ENCODE data around the gene CYB561D2.

The CYB561D2 gene

DNA sequence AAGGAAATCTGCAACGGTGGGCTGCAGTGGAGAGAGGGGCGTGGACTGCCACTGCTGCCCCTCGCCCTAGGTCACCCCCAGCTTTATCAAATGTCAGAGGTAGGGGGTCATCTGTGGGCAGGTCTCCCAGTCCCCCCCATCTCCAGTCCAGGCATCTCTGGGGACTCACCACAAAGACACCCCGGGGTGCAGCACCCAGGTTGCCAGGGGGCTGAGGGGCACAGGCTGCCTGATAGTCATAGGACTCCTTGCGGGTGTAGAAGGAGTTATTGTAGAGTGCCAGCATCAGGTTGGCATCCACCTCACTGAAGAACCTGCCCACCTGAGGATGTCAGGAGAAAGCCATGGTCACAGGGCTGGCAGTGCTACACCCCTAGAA is 15.2 kb downstream of the CYB561D2 start:
- no peak for DNase-seq (ENCODE audit: low read depth)

DNA sequence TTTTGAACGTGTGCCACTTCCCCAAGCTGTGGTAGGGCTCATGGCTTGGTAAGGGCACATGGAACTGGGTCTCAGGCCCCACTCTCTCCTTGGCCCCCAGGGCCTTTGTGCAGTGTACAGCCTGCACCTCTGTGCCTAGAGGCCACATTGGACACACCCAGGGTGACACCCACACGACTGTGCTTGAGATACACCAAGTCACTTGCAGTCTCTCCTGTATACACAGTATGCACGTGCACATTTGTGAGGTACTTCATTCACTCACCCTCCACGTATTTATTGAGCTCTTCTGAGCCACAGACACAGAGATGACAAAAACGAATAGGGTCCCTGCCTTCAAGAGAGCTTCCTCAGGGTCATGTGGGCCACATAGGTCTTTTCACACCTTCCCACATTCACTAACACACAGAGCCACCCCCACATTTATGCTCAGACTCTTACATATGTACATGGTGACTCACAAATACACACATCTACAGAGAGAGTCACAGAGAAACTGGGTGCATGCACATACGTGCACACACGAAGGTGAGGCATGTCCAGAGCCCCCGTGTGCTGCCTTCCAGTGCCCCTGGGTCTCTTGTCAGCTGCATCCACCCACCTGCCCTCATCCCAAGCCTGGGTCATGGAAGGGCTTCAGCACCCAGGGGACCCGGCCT is 18.5 kb downstream of the CYB561D2 start:
- DNase-seq (ENCODE audit: low read depth), result no peak

DNA sequence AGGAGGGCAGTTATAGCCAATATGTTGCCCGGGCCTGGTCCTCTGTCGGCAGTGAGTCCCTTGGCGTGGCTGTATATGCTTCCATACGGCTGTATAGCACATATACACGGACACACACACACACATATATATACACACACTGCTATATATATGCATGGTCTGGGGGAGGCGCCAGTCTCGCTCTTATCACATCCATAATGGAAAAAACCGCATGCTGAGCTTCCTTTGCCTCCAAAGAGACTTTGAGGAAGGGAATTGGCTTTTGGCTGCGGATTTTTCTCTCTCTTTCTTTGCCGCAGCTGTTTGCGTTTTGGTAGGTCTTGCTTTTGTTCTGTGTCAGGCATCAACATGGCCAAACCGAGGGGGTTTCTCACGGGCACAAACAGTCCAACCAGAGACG is 19.9 kb downstream of the CYB561D2 start:
- DNase-seq (ENCODE audit: low read depth), result no peak

DNA sequence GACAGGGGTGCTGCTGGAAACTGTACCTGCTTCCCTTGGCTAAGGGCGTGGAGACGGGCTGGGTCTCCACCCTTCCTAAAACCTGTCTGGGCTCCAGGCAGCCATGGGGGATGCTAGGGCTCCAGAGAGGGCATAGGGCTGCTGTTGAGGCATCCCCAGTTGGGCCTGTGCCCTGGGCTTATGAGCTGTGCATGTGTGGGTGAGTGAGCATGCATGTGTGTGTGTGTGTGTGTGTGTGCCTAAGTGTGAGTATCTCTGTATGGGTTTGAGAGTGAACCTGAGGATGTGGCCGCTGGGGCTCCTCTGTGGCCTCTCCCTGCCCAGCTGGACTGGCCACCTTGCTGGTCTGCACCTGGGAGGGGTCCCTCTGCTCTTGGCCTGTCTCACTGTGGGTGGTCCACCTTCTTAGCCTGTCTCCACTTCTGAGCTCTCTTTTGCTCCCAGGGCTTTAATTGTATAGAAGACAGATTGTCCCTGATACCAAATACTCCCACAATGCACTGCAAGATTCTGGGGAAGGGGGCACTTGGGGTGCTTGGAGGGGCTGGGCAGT is 20.5 kb downstream of the CYB561D2 start:
- DNase-seq (ENCODE audit: low read depth), result no peak

DNA sequence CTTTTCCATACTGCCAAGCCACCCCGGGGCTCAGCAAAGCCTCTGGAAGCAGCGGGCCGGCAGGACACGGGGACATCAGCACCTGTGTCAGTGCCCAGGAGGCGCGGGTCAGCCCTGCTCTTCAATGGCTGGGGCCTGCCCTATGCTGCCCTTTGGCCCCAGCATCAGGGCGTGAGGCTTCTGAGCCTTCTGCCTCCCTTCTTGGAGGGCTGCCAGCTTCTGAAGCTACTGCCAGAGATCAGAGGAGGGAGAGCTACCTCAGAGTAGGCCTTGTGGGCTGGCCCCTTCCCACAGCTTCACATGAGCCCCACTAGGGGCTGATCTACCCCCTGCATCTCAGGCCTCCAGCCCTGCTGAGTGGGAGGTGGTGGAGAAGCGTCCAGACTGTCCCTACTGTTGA is 21.7 kb downstream of the CYB561D2 start:
- DNase-seq (ENCODE audit: low read depth), result no peak

DNA sequence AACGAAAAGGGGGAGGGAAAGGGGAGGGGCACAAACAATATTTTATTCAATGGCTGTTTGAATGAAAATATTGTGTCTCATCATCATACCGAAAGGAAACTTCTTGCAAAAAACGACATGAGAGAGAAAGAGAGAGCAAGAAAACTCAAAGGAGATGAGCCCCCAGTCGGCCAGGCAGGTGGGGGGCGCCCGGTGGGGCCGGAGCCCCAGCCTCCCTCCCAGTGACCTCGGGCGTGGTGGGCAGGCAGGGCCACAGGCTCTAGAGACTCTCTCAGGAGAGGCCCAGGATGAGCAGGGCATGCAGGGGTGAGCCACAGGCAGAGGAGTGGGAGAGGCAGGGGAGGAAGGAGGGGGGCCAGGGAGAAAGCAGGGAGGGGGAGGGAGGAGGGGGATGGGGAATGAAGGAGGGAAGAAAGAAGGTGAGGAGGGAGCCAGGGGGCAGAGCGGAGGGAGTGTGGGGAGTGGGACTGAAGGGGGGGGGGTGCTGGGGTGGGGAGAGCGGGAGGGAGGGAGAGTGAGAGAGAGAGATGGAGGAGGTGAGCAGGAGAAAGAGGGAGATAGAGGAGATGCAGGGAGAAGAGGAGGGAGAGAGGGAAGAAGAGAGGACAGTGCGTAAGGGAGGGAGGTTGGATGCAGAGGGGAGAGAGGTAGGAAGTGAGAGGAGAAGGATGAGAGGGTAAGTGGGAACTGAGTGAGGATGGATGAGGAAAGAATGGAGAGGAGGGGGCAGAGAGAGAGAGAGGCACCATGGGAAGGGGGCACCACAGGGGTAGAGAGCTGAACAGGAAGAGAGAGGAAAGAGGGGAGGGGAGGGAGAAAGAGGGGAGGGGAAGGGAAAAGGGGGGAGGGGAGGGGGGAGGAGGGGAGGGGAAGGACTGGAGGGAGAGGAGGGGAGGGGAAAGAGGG is 22.7 kb downstream of the CYB561D2 start:
- DNase-seq (ENCODE audit: low read depth), result no peak

DNA sequence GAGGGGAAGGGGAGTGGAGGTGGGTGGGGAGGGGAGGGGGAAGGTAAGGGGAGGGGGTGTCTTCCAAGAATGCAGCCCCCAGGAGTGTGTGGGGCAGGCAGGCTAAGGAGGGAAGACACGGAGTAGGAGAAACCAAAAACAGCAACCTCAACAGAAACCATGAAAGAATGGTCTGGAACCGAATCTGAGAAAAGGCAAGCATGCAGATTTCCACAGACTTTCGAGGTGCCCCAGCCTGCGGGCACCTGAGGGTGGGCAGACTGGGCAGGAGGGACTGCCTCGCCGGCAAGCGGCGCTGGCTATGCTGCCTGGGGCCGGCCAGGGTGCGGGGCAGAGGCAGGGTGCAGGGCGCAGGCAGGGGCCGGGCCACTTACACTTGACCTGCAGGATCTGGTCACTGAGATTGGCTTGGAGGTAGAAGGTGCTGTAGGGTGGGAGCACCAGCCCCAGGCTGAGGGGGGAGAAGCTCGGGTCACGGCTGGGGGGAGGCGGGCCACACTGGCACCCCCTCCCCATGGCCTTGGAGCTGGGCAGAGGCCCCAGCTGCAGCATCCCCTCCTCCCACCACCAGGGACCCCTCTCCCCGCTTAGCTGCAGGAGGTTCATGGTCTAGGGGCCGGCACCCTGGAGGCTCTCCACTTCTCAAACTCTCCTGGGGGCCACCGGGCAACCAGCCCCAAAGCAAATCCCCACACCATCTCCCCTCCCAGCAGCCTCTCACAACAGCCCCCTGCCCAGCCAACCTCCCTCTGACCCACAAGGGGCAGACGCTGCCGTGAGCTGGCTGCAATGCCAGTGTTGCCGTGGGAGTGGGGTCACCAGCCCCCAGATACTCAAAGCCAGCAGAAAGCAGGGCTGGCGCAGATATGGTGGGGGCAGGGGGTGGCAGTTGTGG is 23.9 kb downstream of the CYB561D2 start:
- DNase-seq (ENCODE audit: low read depth), result no peak

DNA sequence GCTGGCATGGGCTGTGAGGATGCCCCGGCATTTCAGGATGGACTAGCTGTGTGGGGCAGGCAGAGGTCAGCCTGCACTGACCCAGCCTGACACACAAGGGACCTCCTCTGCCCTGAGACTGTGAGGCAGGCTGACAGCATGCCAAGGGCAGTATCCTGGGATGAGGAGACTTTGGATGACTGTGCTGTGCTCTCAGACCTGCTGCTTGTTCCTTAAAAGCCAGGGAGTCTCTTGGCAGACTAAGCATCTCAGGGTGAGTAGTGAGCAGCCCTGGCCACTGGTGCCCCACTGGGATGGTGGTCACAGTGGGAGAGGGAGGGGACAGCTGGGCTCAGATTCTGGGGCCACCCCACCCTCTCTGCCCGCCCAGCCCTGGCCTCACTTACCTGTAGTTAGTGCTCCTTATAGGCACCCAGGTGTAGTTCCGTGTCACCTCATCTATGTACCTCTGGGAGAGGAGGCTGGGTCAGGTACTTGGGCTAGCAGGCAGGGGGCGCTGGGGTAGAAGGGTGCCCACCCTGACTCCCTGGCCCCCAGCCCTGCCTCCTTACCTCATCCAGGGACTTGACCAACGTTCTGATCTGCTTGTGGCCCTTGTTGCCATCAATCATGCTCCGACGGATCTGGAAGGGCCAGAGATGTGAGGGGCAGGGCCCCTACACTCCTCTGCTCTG is 24.7 kb downstream of the CYB561D2 start:
- no peak for DNase-seq (ENCODE audit: low read depth)

DNA sequence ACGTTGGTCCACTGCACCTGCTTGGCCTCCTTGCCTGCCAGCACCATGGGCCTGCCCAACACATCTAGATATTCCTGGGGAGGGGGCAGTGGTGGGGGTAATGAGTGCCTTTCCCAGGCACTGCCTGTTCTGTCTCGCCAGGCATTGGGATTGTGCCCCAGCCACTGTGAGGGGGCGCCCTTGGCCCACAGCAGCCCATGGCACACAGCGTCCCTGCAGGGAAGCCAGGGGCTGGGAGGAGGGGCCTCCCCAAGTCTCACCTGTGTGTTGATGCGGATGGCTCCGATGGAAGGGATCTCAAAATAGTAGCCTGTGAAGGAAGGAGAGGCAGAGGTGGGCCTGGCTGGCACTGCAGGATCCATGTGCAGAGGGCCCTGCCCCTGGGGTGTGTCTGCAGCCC is 27.4 kb downstream of the CYB561D2 start:
- no peak for DNase-seq (ENCODE audit: low read depth)

DNA sequence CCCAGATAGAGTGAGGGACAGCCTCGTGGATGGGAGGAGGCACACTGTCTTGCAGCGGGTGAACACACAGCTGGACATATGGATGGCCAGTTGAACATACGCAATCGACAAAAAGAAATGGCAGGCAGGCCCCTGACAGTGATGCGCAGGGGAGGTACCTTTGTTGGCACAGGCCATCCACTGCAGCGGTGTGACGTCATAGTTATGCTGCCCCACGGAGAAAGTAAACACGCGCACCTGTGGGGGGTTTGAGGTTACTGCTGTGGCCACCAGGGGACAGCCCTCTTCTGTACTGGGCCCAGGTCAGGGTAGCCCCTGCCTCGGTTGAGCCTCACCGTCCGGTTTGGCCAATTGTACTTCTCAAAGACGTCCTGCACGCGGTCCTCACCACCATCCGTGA is 28.1 kb downstream of the CYB561D2 start:
- DNase-seq (ENCODE audit: low read depth), result no peak

DNA sequence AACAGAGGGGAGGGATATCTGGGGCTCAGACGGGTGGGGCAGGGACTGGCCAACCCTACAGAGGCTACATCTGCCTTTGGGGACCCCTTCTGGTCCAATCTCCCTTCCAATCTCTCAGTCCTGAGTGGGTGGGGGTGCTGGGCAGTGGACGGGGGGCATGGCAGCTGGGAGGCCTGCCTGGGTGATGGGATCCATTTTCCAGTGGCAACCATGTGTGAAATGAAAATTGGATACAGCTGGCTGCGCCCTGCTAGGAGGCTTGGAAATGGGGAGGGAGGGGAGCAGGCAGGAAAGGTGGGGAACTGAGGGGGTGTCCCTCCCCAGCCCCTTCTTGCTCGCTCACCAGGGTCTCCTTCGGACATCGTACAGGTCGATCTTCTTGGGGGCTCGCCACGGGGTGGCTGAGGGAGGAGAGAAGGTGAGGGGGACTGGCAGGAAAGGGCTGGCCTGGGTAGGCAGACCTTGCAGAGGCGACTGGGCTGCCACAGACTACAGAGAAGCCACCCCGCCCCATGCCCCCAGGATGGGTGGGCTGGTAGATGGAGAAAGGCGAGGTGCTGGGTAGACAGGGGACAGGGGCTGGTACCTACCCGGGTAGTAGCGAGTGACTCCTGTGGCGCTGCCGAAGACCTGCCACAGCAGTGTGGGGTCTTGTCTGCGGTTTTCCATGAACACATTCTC is 29.9 kb downstream of the CYB561D2 start:
- no peak for DNase-seq (ENCODE audit: low read depth)

DNA sequence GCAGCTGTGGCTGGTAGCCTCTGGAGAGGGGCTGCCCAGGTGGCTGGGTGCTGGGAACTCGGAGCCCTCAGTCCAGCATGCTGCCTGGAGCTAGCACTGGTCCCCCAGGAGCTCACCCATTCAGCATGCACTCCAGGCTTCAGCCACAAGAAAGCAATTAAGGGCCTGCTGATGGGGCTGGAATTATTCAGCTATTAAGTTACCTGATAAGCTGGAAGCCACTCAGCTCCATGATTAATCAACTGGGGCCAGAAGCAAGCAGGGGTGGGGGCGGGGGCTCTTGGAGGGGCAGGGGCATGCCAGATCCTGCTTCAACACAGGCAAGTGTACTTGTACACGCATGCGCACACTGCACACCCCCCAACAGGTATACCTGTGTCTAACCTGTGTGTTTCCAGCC is 30.7 kb downstream of the CYB561D2 start:
- no peak for DNase-seq (ENCODE audit: low read depth)

DNA sequence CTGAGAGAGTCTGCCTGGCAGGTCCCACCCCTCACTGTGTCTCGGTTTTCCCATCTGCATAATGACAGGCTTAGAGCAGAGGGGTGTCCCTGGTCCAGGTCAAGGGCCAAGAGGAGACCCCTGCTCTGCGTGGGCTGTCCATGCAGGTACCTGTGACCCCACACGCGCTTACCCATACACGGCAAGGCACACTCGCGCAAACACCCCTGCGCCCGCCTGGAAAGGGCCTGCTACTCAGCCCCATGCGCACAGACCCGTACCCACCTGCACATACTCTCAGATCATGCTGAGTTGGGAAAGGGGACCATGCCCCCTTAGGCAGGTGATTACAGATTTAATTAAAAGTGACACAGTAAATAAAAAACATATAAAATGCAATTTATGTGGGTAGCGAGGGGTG is 32.1 kb downstream of the CYB561D2 start:
- DNase-seq (ENCODE audit: low read depth), result no peak

DNA sequence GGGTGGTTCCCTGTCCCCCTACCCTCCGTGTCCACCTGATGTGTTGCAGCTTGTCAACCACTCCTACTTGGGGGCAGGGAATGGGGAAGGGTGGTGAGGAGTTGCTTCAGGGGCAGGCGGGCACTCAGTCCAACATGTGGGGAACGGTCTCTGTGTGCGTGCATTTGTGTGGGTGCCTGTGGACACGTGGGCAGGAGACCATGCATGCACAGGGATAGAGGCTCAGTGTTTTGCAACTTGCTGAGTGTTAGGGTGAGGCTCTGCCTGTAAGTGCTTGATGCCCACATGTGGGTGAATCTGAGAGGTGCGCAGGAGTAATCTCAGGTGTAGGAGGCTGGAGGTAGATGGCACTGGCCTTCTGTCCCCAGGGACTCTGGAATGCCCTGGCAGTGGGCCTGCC is 33.1 kb downstream of the CYB561D2 start:
- no peak for DNase-seq (ENCODE audit: low read depth)

DNA sequence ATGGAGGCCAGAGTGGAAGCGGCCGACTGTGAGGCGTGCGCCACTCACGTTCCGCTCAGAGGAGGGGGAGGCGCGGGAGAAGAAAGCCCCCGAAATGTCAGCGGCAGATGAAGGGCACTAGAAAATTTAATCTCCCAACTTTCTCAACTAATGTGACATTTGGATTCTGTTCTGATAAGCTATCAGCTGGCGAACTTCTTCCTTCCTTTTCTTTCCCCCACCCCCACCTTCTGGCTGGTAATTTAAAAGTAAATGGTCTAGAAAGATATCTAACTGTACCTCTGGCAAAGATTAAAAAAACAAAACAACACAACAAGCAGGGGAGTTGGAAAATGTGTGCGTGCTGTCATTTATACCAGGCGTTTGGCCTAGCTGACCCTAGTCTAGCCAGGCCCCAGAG is 35.1 kb downstream of the CYB561D2 start:
- no peak for DNase-seq (ENCODE audit: low read depth)

DNA sequence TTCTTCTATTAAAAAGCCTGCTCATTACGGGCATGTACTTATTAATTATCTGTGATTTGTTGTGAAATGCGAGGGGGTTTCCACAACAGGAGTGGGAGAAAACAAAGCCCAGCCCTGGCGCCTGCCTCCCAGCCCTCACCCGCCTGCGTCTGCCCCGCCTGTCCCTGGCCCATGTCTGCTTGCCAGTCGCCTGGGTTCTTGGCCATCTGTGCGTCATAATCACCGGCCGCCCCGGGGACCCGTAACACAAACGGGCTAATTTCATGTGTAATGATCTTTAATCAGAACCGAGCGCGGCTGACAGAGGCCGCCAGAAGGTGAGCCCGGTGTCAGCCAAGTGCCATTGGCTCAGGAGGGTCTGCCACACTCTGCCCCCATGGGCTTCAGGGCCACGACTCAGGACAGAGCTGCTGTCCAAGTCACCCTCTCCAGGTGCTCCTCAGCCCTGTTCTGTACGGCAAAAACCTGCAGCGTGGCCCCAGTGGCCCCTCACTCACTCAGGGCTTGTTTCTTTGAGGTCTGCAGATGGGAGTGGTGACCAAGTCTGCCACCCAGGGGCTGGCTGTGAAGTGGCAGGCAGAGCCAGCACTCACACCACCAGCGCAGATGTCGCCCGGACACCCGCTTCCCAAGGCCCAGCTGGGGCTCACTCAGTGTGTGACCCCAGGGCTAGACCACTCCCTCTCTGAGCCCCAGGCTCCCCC is 37.5 kb downstream of the CYB561D2 start:
- no peak for DNase-seq (ENCODE audit: low read depth)

DNA sequence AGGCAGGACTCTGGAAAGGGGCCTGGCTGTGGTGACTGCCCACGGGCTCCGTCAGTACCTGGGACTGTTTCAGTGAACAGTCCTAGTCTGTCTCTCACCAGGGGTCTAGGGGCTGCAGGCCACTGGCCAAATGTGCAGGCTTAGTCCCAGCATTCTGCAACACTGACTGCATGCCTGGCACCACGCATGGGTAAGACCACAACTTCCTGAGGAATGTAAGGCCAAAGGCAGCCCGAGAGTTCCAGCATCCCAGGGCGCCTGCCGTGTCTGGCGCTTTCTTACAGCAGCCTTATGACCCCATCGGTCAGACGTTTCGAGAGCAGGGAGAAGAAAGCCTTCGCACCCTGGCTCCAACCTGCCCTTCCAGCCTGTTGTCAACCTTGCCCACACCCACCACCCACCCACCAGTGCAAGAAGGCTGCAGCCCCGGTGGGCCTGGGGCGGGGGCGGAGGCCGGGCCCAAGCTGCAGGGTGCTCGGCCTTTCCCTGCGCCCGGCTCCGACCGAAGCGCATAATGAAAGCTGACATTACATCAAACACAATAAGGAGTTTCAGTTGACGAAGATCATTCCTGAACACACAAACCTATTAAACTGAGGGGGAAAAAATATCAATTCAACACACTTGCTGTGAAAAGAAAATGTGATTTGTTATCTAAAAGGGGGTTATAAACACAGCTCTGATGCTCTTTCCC is 38.2 kb downstream of the CYB561D2 start:
- DNase-seq (ENCODE audit: low read depth), result no peak

DNA sequence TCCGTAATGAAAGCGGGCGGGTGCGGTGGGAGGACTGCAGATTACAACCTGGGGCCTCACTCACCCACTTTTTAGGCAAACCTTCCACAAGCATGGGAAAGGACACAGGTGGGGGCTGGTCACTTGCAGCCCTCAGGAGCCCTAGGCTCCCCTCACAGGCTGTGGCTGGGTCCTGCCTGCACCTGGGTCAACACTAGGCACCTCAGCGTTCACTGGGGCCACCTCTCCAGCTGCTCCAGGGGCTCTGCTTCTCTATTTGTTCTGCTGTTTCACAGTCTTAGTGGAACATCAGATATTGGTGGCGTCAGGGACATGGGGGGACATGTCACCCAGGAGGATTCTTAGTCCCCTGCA is 38.7 kb downstream of the CYB561D2 start:
- DNase-seq (ENCODE audit: low read depth), result no peak

DNA sequence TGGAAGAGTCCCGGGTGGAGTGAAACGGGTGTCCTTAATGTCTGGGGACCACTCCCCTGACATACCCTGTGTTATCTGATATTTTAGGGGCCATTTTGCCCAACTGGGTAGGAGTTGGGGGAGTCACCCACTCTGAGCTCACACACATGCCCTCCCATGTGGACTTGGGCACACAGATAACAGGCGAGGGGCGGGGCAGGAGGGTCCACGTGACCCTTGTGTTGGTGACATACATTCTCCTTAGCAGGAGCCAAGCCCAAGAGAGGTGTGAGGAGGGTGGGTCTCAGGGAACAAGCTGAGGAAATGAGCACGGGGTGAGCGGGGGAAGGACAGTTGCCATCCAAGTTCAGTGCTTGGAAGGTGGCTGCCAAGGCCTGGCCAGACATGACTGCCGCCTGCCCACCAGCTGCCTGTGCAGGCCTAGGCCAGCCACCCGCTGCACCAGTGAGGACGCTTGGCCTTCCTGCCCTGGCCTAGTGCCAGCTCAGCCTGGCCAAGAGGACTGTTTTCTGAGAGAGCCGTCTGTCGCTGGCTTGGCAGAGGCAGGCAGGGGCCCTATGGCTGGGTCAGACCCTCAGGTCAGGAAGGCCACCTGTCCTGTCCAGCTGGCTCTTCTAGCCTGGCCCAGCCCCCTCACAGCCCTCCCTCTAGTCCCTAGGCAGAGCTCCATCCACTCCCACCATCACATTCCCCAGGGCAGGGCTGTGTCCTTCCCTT is 40.0 kb downstream of the CYB561D2 start:
- no peak for DNase-seq (ENCODE audit: low read depth)

Measured in stromal cell of bone marrow (primary cell).